Endothelial cell of umbilical vein (primary cell): ENCODE measurements around the gene ITGB3BP. TPM values are rescaled to one million over a fixed set of nuclear protein-coding genes. Genes with fewer than 3 reads are reported as not detected.

ENCODE experiments used
- BruUV-seq: library from RNA; stranded (reverse); fragments of 400-500 nt; replicated peaks from 2 replicates; lab custom pipeline; 2021; lab: Mats Ljungman, UMichigan
- CTCF ChIA-PET: fragments of 300-600, 350-600 bp; sonication (Branson Sonifier 250); formaldehyde crosslinking; loops from one replicate; lab custom pipeline; 2021; ENCODE audit warnings: antibody characterized with exemption, inconsistent platforms; lab: Charles Lee
- POLR2A ChIA-PET: fragments of 300-600, 350-600 bp; sonication (Branson Sonifier 250); formaldehyde crosslinking; loops from one replicate; lab custom pipeline; 2021; ENCODE audit warnings: antibody characterized with exemption, inconsistent platforms; lab: Charles Lee
- DNase-seq: peaks from one replicate; pipeline ENCODE4 v3.0.0-alpha.2; 2011; ENCODE audit warnings: low read depth, low spot score
- FAIRE-seq: peaks from 2 replicates; lab custom pipeline; 2011; peaks lifted over from hg19 to GRCh38; lab: Jason Lieb, UNC
- H2AFZ ChIP-seq: 2 replicates; pipeline ENCODE4 v1.6.0; 2012; ENCODE audit warnings: low read depth, low read length, control low read depth, inconsistent platforms
- H3K27ac ChIP-seq: 2 replicates; pipeline ENCODE4 v1.5.1; 2011; ENCODE audit warnings: low read depth, mild to moderate bottlenecking, control low read depth, low read length, moderate library complexity; ENCODE audit not compliant: insufficient read depth
- H3K27me3 ChIP-seq, 2 experiments: 2 replicates each; pipeline versions ENCODE4 v1.6.0 to v1.6.1; 2011; ENCODE audit warnings: low read length in 2 of 2, mixed read lengths in 1 of 2; ENCODE audit not compliant: control insufficient read depth in 2 of 2, insufficient read depth in 2 of 2
- H3K36me3 ChIP-seq, 2 experiments: 2 replicates in 1 of 2; 3 replicates in 1 of 2; pipeline ENCODE4 v1.5.1; 2011; ENCODE audit warnings: low read length in 2 of 2, mild to moderate bottlenecking in 1 of 2, moderate library complexity in 1 of 2; ENCODE audit not compliant: control insufficient read depth in 2 of 2, insufficient read depth in 2 of 2; ENCODE audit errors: extremely low read depth in 1 of 2
- H3K4me1 ChIP-seq: 3 replicates; pipeline ENCODE4 v1.5.1; 2011; ENCODE audit warnings: mild to moderate bottlenecking, low read length; ENCODE audit not compliant: control insufficient read depth, insufficient read depth; ENCODE audit errors: extremely low read depth
- H3K4me2 ChIP-seq: 2 replicates; pipeline ENCODE4 v1.6.1; 2011; ENCODE audit warnings: low read length, control low read depth, mixed read lengths; ENCODE audit not compliant: insufficient read depth
- H3K4me3 ChIP-seq, 3 experiments: fragments of 200-600 bp in 1 of 3; sonication (generic), shearing (Covaris generic) in 1 of 3; replicated peaks in 1 of 3; 2 replicates each; pipeline ENCODE4 v1.5.1; 2011 to 2016; ENCODE audit warnings: control low read depth in 3 of 3, low read length in 3 of 3, mild to moderate bottlenecking in 2 of 3, inconsistent platforms in 1 of 3, low read depth in 1 of 3, moderate library complexity in 1 of 3; ENCODE audit not compliant: insufficient read depth in 1 of 3
- H3K79me2 ChIP-seq: 2 replicates; pipeline ENCODE4 v1.6.0; 2012; ENCODE audit warnings: low read length, inconsistent platforms; ENCODE audit not compliant: control insufficient read depth, insufficient read depth
- H3K9ac ChIP-seq: replicated peaks from 2 replicates; pipeline ENCODE3; 2011; ENCODE audit warnings: low read length, control low read depth; ENCODE audit not compliant: insufficient read depth; ENCODE audit errors: extremely low read depth
- H3K9me1 ChIP-seq: replicated peaks from 3 replicates; pipeline ENCODE4 v1.6.0; 2011; ENCODE audit warnings: mild to moderate bottlenecking, low read length; ENCODE audit not compliant: control insufficient read depth, insufficient read depth; ENCODE audit errors: extremely low read depth
- H3K9me3 ChIP-seq: replicated peaks from 2 replicates; pipeline ENCODE4 v1.5.1; 2012; ENCODE audit warnings: low read length, inconsistent platforms; ENCODE audit not compliant: control insufficient read depth, insufficient read depth
- H4K20me1 ChIP-seq: replicated peaks from 2 replicates; pipeline ENCODE3; 2011; ENCODE audit warnings: mild to moderate bottlenecking, low read length; ENCODE audit not compliant: control insufficient read depth, insufficient read depth; ENCODE audit errors: extremely low read depth
- EZH2 ChIP-seq: IDR thresholded peaks from 2 replicates; pipeline ENCODE4 v1.6.1; 2012; ENCODE audit warnings: borderline replicate concordance, low read depth, mild to moderate bottlenecking, moderate library complexity, low read length, inconsistent platforms; ENCODE audit not compliant: severe bottlenecking
- GATA2 ChIP-seq: IDR thresholded peaks from 2 replicates; pipeline ENCODE4 v1.7.0; 2011; ENCODE audit warnings: low read depth, mild to moderate bottlenecking, moderate library complexity, mixed read lengths, low read length; ENCODE audit not compliant: insufficient read length, insufficient read depth
- JUN ChIP-seq: IDR thresholded peaks from 2 replicates; pipeline ENCODE4 v1.6.1; 2011; ENCODE audit warnings: borderline replicate concordance, low read depth; ENCODE audit not compliant: insufficient read length, insufficient read depth
- MYC ChIP-seq: IDR thresholded peaks from one replicate; pipeline ENCODE4 v1.6.1; 2011; ENCODE audit warnings: mild to moderate bottlenecking, low read depth, low read length
- POLR2A ChIP-seq: IDR thresholded peaks from 2 replicates; pipeline ENCODE4 v1.6.1; 2012; ENCODE audit warnings: low read depth, mild to moderate bottlenecking, control low read depth, low read length
- POLR2AphosphoS5 ChIP-seq: IDR thresholded peaks from 2 replicates; pipeline ENCODE4 v1.6.1; 2012; ENCODE audit warnings: low read depth, mild to moderate bottlenecking, control low read depth, low read length, moderate library complexity; ENCODE audit not compliant: insufficient read depth
- dilution Hi-C: fragments of 300-500 bp; cut with MboI; formaldehyde crosslinking; loops from one replicate; pipeline ENCODE4 v1.15.0; 2019; ENCODE audit warnings: low sequenced_read_pairs; ENCODE audit not compliant: extremely low pct_ligation_motif_present
- intact Hi-C: fragments of 100-400 bp; cut with micrococcal nuclease; formaldehyde crosslinking; loops from one replicate; pipeline ENCODE4 v1.10.0; 2022
- polyA plus RNA-seq, 4 experiments: library from polyadenylated mRNA; depleted of rRNA in 3 of 4; stranded (reverse) in 3 of 4; unstranded in 1 of 4; fragments of >200 nt; gene quantifications; 2 replicates each; pipeline versions ENCODE4 v1.2.1 to v1.2.3, GENCODE V29; 2011 to 2012; ENCODE audit warnings: missing spikeins in 1 of 4
- total RNA-seq: library from RNA; stranded (reverse); gene quantifications from 2 replicates; pipeline ENCODE4 v1.2.3, GENCODE V29; 2021
- TF ChIP-seq, protein P1 (sequence below), 2 donors: IDR thresholded peaks; 1 replicate in 1 of 2; 2 replicates in 1 of 2; pipeline ENCODE4 v1.5.1; 2011; ENCODE audit warnings: low read length in 2 of 2, mild to moderate bottlenecking in 2 of 2, moderate library complexity in 2 of 2, control low read depth in 1 of 2, inconsistent platforms in 1 of 2, low read depth in 1 of 2; ENCODE audit not compliant: insufficient read depth in 1 of 2; ENCODE audit errors: extremely low read depth in 1 of 2
- TF ChIP-seq, protein P2 (sequence below): IDR thresholded peaks from 2 replicates; pipeline ENCODE4 v1.6.1; 2011; ENCODE audit not compliant: insufficient read depth, insufficient read length

Gene ITGB3BP
- total and polyA plus RNA-seq, 2 donors (not counting 3 experiments of a cell fraction or from before 2014, with no cell fraction given) = 5.3 to 24.4 TPM

DNA sequence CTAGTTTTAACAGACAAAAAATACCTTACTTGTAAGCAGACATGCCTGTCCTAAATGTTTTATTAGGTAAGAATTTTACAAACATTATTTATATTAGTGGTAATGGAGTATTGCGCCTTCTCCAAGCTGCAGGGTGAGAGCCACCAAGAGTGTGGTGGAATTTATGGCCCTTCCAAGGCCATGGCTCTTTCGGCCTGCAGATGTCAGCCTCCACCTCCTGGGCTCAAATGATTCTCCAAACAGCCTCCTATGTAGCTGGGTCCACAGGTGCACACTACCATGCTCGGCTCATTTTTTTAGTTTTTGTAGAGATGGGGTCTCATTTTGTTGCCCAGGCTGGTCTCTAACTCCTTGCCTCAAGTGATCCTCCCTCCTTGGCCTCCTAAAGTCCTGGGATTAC, 56.3 kb downstream of the ITGB3BP start:
- no TSS peak for BruUV-seq
- FAIRE-seq (no peak), DNase-seq (no peak)
- ChIA-PET POLR2A (interaction anchor here (0.7 kb wide), 1 partner anchor 848 kb away, joined by 3 read pairs; no protein-coding TSS in a partner anchor), CTCF (interaction anchor here (0.9 to 1.3 kb wide), 2 partner anchors 71 to 780 kb away, joined by 4 to 7 read pairs; no protein-coding TSS in a partner anchor)
- TF ChIP-seq GATA2 = no peak
- TF ChIP-seq, protein P1, sequence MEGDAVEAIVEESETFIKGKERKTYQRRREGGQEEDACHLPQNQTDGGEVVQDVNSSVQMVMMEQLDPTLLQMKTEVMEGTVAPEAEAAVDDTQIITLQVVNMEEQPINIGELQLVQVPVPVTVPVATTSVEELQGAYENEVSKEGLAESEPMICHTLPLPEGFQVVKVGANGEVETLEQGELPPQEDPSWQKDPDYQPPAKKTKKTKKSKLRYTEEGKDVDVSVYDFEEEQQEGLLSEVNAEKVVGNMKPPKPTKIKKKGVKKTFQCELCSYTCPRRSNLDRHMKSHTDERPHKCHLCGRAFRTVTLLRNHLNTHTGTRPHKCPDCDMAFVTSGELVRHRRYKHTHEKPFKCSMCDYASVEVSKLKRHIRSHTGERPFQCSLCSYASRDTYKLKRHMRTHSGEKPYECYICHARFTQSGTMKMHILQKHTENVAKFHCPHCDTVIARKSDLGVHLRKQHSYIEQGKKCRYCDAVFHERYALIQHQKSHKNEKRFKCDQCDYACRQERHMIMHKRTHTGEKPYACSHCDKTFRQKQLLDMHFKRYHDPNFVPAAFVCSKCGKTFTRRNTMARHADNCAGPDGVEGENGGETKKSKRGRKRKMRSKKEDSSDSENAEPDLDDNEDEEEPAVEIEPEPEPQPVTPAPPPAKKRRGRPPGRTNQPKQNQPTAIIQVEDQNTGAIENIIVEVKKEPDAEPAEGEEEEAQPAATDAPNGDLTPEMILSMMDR (IDR thresholded peaks at IDR 0.05; ENCODE audit: extremely low read depth in 1 of 2, insufficient read depth in 1 of 2, low read depth in 1 of 2, low read length in 2 of 2) = no peak
- TF ChIP-seq POLR2A = no peak
- no peak for TF ChIP-seq POLR2AphosphoS5
- no peak for TF ChIP-seq JUN
- TF ChIP-seq, protein P2, sequence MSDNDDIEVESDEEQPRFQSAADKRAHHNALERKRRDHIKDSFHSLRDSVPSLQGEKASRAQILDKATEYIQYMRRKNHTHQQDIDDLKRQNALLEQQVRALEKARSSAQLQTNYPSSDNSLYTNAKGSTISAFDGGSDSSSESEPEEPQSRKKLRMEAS = no peak
- no peak for TF ChIP-seq MYC
- TF ChIP-seq EZH2 = no peak
- Histone ChIP-seq H3K36me3 (no peaks in the 10 kb centered on the region), H3K27ac (no peak overlapping the region), H3K4me1 (peaks cover 13% of the 10 kb centered on the region), H3K79me2 (no peaks in the 10 kb centered on the region), H3K9me3 (peaks cover 2% of the 10 kb centered on the region), H2AFZ (no peak overlapping the region), H3K4me2 (no peak overlapping the region), H3K4me3 (no peak overlapping the region), H3K9ac (no peak overlapping the region), H3K9me1 (no peaks in the 10 kb centered on the region), H4K20me1 (no peaks in the 10 kb centered on the region), H3K27me3 (no peaks in the 10 kb centered on the region)
- dilution Hi-C loops (no loop called here), intact Hi-C loops (no loop called here)
